Activated CD8-positive, alpha-beta T cell treated with anti-CD3 and anti-CD28 coated beads for 36 hours (primary cell): ENCODE measurements around the gene FAM50A. TPM values are rescaled to one million over a fixed set of nuclear protein-coding genes. Genes with fewer than 3 reads are reported as not detected.

Experiments
- ATAC-seq: fragments of 200-7000 bp; cut with Tn5 transposase; one replicate; pipeline ENCODE4 v1.10.0; 2021; ENCODE audit warnings: mild to moderate bottlenecking, moderate library complexity
- CTCF ChIA-PET: fragments of 350-600 bp; sonication (Branson Sonifier 250); formaldehyde crosslinking; loops from one replicate; lab custom pipeline; 2021; ENCODE audit warnings: antibody characterized with exemption; lab: Charles Lee
- POLR2A ChIA-PET: fragments of 350-600 bp; sonication (Branson Sonifier 250); formaldehyde crosslinking; loops from one replicate; lab custom pipeline; 2021; ENCODE audit warnings: antibody characterized with exemption; lab: Charles Lee
- DNase-seq: peaks from one replicate; pipeline ENCODE4 v3.0.0-alpha.2; 2020
- H3K27ac Mint-ChIP-seq: one replicate; pipeline ENCODE4 v1.8.0; 2021; ENCODE audit warnings: mild to moderate bottlenecking, mixed read lengths
- H3K27me3 Mint-ChIP-seq: one replicate; pipeline ENCODE4 v1.8.0; 2021; ENCODE audit warnings: mixed read lengths
- H3K36me3 Mint-ChIP-seq: one replicate; pipeline ENCODE4 v1.8.0; 2021; ENCODE audit warnings: low read depth, mixed read lengths
- H3K4me1 Mint-ChIP-seq: one replicate; pipeline ENCODE4 v1.8.0; 2021; ENCODE audit warnings: low read depth, mixed read lengths
- H3K4me3 Mint-ChIP-seq: one replicate; pipeline ENCODE4 v1.8.0; 2021; ENCODE audit warnings: mild to moderate bottlenecking, moderate library complexity, mixed read lengths
- H3K9me3 Mint-ChIP-seq: one replicate; pipeline ENCODE4 v1.8.0; 2021; ENCODE audit warnings: mixed read lengths
- CTCF ChIP-seq: fragments of 200-600 bp; IDR thresholded peaks from one replicate; pipeline ENCODE4 v1.8.0; 2022; ENCODE audit warnings: antibody characterized with exemption, mild to moderate bottlenecking
- intact Hi-C: fragments of 100-400 bp; cut with micrococcal nuclease; formaldehyde crosslinking; loops from one replicate; pipeline ENCODE4 v1.10.0; 2022
- total RNA-seq, 2 experiments: library from RNA; stranded (reverse); gene quantifications; one replicate each; pipeline ENCODE4 v1.2.3, GENCODE V29; 2021

The FAM50A gene
- total RNA-seq, 2 experiments from 2014 or later, result 43.6 to 47.5 TPM

GRCh38 chrX:154440623-154441357 lies 3.2 kb upstream of the FAM50A start:
- H3K36me3 Mint-ChIP-seq, result peaks cover 17% of the 10 kb centered on the region
- no peak for ATAC-seq
- H3K4me1 Mint-ChIP-seq, result peaks cover 34% of the 10 kb centered on the region
- TF ChIP-seq CTCF, result no peak
- CTCF ChIA-PET, result interaction anchor here (1.2 kb wide), 1 partner anchor 50 kb away, joined by 3 read pairs; the partner anchor contains the start of gene SLC10A3
- no peak for DNase-seq
- H3K27me3 Mint-ChIP-seq, result no peaks in the 10 kb centered on the region
- POLR2A ChIA-PET, result interaction anchor here (0.8 to 1.0 kb wide), 2 partner anchors 45 to 468 kb away, joined by 3 to 5 read pairs; partner anchors contain the start of genes HCFC1, TMEM187 and UBL4A
- H3K4me3 Mint-ChIP-seq, result no peak overlapping the region
- no peaks in the 10 kb centered on the region for H3K9me3 Mint-ChIP-seq
- intact Hi-C loops, result no loop called here
- peak overlapping the region; percentile 30 for H3K27ac Mint-ChIP-seq

- no peaks in the 10 kb centered on the region for H3K27me3 Mint-ChIP-seq
- intact Hi-C loops, result no loop called here
- ChIA-PET CTCF (interaction anchor here (1.2 kb wide), 1 partner anchor 49 kb away, joined by 3 read pairs; the partner anchor contains the start of gene SLC10A3), POLR2A (interaction anchor here (0.8 kb wide), 1 partner anchor 44 kb away, joined by 5 read pairs; the partner anchor contains the start of gene UBL4A)
- no peaks in the 10 kb centered on the region for H3K9me3 Mint-ChIP-seq
- DNase-seq, result no peak
- no peak for ATAC-seq
- peaks cover 10% of the 10 kb centered on the region for H3K36me3 Mint-ChIP-seq
- H3K4me1 Mint-ChIP-seq, result peaks cover 32% of the 10 kb centered on the region
- no peak for TF ChIP-seq CTCF
- H3K4me3 Mint-ChIP-seq, result no peak overlapping the region
- H3K27ac Mint-ChIP-seq, result no peak overlapping the region
Measured at GRCh38 chrX:154441564-154441963, 2.4 kb upstream of the FAM50A start.

GRCh38 chrX:154441984-154442707 lies 1.8 kb upstream of the FAM50A start:
- ChIA-PET CTCF (interaction anchor here (1.2 kb wide), 1 partner anchor 48 kb away, joined by 3 read pairs; the partner anchor contains the start of gene SLC10A3), POLR2A (interaction anchor here (0.8 to 1.0 kb wide), 2 partner anchors 44 to 100 kb away, joined by 5 read pairs; partner anchors contain the start of gene UBL4A)
- Mint-ChIP-seq H3K4me1 (peaks cover 35% of the 10 kb centered on the region), H3K9me3 (no peaks in the 10 kb centered on the region), H3K4me3 (no peak overlapping the region), H3K36me3 (peaks cover 10% of the 10 kb centered on the region), H3K27me3 (no peaks in the 10 kb centered on the region), H3K27ac (no peak overlapping the region)
- DNase-seq (no peak), ATAC-seq (no peak)
- no peak for TF ChIP-seq CTCF
- intact Hi-C loops, result no loop called here

GRCh38 chrX:154443479-154443910 lies 446 bp upstream of the FAM50A start:
- ATAC-seq (peak; percentile 16), DNase-seq (no peak)
- no peak for TF ChIP-seq CTCF
- Mint-ChIP-seq H3K27ac (peak overlapping the region; percentile 67), H3K4me3 (peak overlapping the region; percentile 69), H3K4me1 (peaks cover 31% of the 10 kb centered on the region), H3K27me3 (no peaks in the 10 kb centered on the region), H3K9me3 (no peaks in the 10 kb centered on the region), H3K36me3 (peaks cover 10% of the 10 kb centered on the region)
- ChIA-PET CTCF (interaction anchor here (1.0 kb wide), 1 partner anchor 84 kb away, joined by 3 read pairs; no protein-coding TSS in a partner anchor), POLR2A (no interaction called here)
- intact Hi-C loops, result no loop called here
